A673 (cell line): ENCODE data around the gene ZNF860.

Experiments used
- CTCF ChIP-seq: fragments of 300-800, 200-600 bp; sonication (generic); conservative IDR thresholded peaks from 2 replicates; pipeline ENCODE4 v1.5.1; 2017; ENCODE audit warnings: low read depth, mild to moderate bottlenecking, antibody characterized with exemption, low read length, moderate library complexity, mixed read lengths
- EZH2 ChIP-seq: fragments of 200-600 bp; sonication (generic); IDR thresholded peaks from 2 replicates; pipeline ENCODE4 v1.6.1; 2017; ENCODE audit warnings: borderline replicate concordance, low read depth, mild to moderate bottlenecking, mixed read lengths, antibody characterized with exemption, low read length; ENCODE audit not compliant: poor library complexity, severe bottlenecking

- TF ChIP-seq CTCF (no peak), EZH2 (no peak)
Measured at GRCh38 chr3:31932990-31933389, 48.6 kb upstream of the ZNF860 start.
